GM19351 (cell line): ENCODE results near the gene ATP8A2.
"Not testable (repeated sequence)": the region's sequence is repeated elsewhere in the genome, so short reads cannot be mapped to it uniquely, and the experiment has no call there.

Source experiments
- ATAC-seq: cut with Tn5 transposase; IDR thresholded peaks from one replicate; pipeline ENCODE4 v1.9.1; 2021; ENCODE audit warnings: mild to moderate bottlenecking, moderate library complexity; ENCODE audit not compliant: unreplicated experiment

The ATP8A2 gene

DNA sequence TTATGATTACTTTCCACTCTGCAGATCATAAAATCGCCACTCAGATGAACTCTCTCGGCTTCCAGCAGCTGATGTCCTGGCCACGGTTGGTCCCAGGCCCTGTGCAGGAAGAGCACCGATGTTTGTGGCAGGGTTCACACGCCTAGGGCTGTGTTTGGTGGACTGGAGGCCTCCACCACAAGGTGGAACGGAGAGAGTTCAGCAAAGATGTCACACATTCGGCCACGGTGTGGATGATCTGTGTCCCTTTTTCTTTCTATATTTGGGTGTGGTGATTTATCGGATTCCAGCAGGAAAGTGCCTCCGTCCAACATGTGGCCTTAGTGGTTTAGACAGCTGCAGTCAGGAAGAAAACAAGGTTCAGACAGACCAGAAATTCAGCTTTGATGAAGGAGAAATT lies 680.6 kb downstream of the ATP8A2 start:
- ATAC-seq, result no peak

DNA sequence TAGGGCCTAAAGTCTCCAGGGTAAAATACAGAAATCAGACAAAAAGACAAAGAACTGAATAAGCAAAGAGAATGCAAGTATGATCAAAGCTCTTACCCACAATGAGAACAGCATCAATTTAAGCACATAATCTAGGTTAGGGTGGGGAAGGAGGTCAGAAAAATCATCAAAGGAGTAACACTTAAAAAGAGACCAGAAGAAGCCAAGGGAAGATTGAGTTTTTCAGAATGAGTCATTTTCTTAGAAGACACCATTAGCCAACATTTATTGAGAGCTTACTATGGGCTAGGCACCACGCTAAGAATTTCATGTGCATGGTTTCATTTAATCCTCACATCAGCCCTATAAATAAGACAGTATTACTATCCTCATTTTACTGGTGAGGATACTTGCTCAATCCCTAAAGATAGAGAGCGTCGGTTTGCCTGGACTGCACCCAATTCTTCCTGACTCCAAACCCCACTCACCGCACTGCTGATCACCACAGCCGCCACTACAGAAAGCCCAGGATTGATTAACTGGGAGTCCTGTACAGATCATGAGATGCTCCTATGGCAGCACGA lies 681.7 kb downstream of the ATP8A2 start:
- no peak for ATAC-seq

- ATAC-seq, result no peak
Measured at GRCh38 chr13:26054896-26055295, 683.1 kb downstream of the ATP8A2 start.

DNA sequence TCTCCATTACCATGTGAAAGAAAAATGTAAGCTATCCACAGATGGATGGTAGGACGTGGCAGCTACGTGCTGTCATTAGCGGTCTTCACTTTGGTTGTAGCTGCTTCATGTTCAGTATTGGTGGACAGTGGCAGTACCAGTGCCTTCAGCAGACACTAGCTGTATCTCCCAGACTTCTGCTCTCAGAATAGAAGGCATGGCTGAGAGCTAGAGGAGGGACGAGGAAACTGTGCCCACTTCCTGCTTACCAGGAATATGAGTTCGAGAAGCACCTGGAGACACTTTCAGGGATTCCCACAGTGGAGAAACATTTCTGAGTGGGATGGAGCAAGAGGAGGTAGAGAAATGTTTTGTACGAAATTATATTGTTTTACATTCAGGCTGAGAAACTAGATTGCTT lies 686.9 kb downstream of the ATP8A2 start:
- no peak for ATAC-seq

DNA sequence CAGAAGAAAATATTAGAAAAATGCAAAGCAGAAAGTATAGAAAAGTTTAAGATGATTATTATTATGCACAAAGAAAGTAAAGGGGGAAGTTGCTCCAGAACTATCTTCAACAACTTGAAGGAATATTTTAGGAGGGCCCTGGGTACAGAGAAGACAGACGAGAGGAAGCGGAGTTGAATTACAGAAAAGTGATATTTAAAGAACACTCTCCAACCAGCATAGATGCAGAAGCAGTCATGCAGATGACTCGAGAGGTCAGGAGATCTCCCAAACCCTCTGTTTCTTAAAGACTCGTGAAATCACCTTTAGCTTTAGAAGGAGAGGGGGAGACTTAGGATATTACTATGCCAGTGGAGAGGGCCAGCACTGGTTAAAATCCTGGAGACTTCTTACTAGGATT lies 688.6 kb downstream of the ATP8A2 start:
- ATAC-seq, result no peak

- ATAC-seq, result no peak
Measured at GRCh38 chr13:26061256-26061655, 689.5 kb downstream of the ATP8A2 start.

DNA sequence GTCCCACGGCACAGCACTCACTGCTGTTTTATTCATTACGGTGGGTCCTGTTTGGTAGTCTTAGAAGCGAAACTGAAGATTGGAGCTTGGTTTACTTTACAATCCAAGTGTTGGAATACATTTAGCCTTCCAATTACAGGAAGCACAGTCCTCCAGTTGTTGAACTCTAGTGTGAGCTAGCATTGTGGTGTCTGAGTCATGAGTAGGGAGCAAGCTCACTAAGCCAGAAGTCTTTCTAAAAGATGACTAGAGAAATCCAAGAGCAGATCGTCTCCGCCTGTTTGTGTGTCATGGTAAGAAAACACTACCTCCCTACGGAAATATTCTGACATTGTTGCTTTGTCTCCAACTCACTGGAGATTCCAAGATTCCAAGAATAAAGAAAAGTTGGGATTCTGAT lies 690.2 kb downstream of the ATP8A2 start:
- no peak for ATAC-seq

DNA sequence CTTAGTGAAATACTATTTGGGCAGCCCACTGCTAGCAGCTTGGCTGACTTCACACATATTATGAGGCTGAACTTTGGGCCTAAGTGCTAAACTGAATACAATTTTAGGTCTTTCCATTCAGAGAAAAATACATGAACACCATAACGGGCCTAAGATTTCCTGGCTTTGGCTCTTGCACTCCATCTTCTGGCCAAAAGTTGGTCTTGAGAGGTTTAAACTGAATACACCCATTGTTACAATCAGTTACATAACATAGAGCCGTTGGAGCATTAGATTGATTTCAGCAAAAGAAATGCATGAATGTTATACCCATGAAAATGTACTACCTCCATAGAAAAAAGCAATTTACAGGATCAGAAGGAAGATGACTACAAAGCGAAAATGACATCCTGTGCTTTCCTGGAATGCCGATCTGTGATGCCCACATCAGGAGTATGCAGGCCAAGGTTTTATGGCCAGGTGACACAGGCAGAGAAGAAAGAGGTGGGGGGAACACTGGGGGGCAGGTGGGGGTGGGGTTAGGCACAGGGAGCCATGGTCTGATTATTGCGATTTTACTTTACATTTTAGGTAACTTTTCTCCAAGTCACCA lies 691.2 kb downstream of the ATP8A2 start:
- ATAC-seq, result no peak

- ATAC-seq, result not testable (repeated sequence)
Measured at GRCh38 chr13:26066492-26066891, 694.7 kb downstream of the ATP8A2 start.

- no peak for ATAC-seq
Measured at GRCh38 chr13:26067601-26068000, 695.8 kb downstream of the ATP8A2 start.

DNA sequence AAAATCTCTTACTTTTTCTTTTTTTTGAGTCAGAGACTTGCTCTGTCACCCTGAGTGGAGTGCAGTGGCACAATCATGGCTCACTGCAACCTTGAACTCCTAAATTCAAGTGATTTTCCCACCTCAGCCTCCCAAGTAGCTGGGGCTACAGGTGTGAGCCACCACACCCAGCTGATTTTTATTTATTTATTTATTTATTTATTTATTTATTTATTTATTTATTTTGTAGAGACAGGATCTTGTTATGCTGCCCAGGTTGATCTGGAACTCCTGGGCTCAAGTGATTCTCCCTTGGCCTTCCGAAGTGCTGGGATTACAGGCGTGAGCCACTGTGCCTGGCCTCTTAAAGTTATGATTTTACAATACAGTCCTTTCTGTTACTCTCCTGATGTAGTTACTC lies 696.6 kb downstream of the ATP8A2 start:
- not testable (repeated sequence) for ATAC-seq

- ATAC-seq, result not testable (repeated sequence)
Measured at GRCh38 chr13:26069642-26070041, 697.9 kb downstream of the ATP8A2 start.

GRCh38 chr13:26071691-26072090 lies 699.9 kb downstream of the ATP8A2 start:
- no peak for ATAC-seq

GRCh38 chr13:26072335-26072734 lies 700.6 kb downstream of the ATP8A2 start:
- not testable (repeated sequence) for ATAC-seq

GRCh38 chr13:26074706-26075105 lies 702.9 kb downstream of the ATP8A2 start:
- no peak for ATAC-seq
